OCI-M2 (cell line): ENCODE data around the gene FXYD1.
"Not testable (repeated sequence)": the region's sequence is repeated elsewhere in the genome, so short reads cannot be mapped to it uniquely, and the experiment has no call there.

Source experiments
- DNase-seq: peaks from one replicate; lab custom pipeline; 2025; ENCODE audit not compliant: unreplicated experiment; lab: John Stamatoyannopoulos, UW

The FXYD1 gene

DNA sequence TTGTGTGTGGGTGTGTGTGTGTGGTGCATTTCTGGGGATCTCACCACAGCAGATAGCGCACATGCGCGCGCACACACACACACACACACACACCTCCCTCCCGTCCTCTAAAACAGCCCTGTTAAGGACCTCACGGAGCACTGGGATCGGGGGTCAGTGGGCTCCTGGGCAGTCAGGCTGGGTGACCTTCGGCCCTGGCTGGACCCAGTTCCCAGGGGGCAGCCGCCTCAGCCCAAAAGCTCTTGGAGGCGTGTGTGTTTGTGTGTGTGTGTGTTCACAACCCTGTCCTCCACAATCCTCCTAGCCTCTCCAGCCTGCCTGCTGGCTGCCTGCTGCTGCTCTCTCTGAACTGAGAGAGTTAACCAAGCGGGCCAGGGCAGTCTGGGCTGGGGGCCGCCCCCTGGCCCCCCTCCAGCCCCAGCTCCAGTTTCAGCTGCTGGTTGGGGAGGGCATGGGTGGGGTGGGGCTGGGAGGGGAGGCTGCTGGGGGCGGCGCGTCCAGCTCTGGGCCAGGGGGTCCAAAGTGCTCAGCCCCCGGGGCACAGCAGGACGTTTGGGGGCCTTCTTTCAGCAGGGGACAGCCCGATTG lies at the start of gene FXYD1:
Gene FXYD1 (plus strand): TSS at position 520 of the 588 bp plus-strand sequence. CDS start 1,256 bp downstream, outside the sequence.
- DNase-seq, result no peak

DNA sequence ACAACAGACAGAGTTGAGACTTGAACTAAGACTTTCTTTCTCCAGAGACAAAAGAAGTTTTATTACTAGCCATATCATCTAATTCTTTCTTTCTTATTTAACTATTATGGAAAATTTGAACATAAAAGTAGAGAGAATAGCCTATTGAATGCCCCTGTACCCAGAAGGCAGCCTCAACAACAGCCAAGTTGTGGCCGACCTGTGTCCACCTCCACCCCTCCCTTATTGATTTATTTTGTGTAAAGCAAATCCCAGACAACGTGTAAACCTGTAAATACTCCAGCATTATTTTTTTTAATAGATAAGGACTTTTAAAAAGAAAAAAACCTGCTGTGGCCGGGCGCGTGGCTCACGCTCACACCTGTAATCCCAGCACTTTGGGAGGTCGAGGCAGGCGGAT lies 49.1 kb upstream of the FXYD1 start:
- DNase-seq, result no peak

DNA sequence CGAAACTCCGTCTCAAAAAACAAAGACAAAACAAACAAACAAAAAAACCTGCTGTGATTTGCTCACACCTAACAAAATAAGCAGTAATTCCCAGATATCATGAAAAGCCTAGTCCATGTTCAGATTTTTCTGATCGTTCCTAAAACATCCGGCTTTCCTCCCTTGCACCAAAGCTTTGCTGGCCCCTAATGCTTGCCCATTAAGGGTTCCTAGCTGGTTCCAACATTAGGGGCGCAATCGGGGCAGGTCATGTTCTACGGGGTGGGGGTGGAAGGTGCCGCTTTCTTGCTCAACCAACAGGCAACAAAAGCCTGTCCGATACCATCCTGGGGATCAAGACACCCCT lies 48.5 kb upstream of the FXYD1 start:
- DNase-seq, result no peak

DNA sequence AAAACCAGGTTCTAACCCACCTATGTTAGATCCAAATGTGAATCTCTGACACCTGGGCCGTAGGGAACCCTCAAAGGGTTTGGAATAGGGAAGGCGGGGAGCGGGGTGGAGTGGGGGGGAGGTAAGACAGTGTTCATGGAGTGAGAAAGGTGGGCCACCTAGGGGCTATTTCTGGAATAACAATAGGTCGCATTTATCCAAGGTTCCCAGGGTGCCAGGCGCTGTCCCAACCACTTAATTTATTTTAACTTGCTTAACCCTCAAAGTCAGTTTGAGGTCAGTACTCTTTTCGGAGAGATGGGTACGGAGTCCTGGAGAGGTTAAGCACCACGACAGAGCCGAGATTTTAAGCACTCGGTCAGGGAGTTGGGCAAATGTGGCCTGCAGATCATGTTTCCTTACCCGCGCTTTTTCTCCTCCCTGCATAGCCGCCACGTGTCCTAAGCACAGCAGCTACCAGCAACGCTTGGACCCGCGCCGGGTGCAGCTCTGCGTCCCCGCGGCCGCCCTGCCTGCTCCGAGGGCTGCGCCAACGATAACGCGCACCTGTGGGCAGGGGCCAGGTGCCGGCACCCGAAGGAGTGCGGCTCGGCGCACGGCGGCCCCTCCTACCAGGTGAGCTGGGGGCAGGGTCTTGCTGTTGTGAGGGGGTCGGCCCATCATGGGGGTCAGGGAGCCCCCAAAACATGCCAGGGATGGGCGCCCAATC lies 48.0 kb upstream of the FXYD1 start:
- no peak for DNase-seq

DNA sequence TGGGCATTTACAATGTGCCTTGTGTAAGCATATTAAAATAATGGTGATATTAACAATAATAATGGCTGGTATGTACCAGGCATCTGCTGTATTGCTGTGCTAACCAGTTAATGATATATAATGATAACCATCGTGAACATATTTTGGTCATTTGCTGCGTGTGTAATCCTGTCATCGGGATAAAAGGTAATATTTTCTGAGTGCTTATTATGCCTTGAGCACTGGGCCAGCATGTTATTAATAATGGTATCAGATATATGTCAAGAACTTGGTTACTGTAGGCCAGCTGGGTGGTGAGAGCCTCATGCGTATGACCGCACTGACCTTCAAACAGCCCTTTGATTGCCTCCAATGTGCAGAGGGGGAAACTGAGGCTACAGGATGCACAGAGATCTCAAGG lies 45.2 kb upstream of the FXYD1 start:
- no peak for DNase-seq

DNA sequence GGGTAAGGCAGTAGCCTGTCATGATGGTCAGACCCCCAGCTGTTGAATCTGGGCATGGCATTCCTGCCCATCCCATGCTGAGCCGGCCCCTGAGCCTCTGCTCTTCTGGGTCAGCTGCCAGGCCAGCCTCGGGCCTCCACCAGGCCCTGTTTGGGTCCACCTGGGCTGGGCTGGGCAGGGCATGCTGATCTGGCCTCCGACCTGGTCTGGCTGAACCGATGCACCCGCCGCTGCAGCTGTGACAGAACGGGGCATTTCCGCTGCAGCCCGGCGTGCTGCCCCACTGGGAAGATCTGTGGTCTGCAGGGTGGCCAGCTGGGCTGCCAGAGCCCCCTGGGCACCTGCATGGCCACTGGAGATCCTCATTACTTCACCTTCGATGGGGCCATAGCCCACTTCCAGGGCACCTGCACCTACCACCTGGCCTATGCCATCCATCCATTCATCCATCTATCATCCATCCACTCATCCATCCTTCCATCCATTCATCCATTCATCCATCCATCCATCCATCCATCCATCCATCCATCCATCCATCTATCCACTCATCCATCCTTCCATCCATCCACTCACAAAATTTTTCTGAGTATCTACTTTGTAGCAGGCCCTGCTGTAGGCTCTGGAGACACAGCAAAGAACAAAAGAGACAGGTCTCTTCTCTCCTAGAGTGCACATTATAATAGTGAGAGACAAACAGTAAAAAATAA lies 44.5 kb upstream of the FXYD1 start:
- DNase-seq, result no peak

DNA sequence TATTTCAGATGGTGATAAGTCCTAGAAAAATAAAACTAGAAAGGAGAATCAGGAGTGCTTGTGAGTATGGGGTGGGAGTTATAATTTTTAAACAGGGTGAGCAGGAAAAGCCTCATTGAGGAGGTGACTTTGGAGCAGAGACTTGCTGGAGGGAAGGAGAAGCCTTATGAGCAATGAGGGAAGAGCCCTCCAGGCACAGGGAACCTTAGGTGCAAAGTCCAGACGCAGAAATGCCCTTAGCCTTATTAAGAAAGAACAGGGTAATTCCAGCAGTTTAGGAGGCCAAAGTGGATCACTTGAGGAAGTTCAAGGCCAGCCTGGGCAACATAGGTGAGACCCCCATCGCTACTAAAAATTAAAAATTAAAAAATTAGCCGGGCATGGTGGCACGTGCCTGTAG lies 44.0 kb upstream of the FXYD1 start:
- DNase-seq, result no peak

DNA sequence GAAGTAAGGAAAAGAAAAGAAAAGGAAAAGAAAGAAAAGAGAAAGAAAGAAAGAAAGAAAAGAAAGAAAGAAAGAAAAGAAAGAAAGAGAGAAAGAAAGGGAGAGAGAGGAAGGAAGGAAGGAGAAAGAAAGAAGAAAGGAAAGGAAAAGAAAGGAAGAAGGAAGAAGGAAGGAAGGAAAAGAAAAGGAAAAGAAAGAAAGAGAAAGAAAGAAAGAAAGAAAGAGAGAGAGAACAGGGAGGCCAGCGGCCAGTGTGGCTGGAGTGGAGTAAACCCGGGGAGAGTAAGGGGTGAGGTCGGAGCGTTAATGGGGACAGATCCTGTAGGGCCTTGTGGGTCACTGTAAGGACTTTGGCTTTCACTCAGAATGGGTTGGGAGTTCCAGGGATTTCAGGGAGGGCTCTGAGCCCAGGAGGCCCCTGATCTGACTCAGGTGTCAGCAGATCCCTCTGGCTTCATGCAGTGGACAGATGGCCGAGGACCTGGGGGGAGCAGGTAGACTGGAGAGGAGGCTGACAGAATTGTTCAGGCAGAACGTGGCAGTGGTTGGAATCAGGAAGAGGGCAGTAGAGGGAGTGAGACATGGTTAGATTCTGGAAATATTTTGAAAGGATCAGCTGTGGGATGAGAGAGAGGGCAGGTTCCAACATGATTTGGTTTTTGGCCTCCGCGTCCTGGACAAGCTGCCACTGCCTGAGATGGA lies 42.8 kb upstream of the FXYD1 start:
- no peak for DNase-seq

DNA sequence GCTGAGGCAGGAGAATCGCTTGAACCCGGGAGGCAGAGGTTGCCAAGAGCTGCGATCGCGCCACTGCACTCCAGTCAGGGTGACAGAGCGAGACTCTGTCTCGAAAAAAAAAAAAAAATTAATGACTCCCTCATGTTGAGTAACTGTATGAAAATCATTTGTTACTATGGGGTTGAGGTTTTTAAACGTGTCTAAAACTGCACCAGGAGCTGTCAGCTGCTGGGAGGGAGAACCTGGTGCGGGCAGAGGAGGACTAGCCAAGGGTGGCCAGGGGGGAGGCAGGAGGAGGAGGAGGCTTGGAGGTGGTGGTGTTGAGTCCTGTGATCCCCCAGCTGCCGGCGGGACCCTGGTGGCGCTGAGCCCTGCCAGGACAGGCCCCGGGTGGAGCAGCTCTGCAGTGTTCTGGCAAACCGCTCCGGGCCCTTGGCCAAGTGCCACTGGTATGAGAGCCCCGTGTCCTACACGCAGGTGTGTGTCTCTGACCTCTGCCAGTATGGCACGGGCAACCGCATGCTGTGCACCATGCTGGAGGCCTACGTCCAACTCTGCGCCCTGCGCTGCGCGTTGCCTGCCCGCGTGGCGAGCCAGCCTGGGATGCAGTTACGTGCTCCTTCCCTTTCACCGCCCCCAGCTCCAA lies 40.1 kb upstream of the FXYD1 start:
- DNase-seq, result no peak

DNA sequence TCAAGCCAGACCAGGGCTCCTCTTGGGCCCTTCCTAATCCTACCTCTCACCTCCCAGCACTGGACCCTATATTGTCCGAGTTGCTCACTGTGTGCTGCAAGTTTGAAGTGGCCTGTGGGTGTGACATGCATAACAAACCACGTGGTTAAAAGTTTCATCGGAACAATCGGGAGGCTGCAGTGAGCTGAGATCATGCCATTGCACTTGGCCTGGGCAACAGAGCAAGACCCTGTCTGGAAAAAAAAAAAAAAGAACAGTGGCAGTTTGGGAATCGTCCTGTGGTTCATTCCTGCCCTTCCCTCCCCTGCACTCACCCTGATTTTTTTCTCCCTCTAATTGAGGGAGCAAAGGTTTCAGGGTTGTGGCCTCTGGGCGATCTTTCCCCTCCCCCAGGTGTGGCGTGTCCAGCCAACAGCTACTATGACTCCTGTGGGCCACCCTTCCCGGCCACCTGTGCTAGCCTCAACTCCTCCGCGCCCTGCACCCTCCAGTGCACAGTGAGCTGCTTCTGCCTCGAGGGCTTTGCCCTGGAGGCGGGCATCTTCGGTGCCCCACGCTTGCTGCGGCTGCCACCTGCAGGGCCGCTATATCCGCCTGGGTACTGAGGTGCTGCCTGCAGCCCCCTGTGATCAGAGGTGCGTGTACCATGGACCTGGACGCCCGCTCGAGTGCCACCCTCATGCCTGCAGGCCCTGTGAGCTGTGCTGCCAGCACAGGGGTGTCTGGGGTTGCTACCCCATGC lies 39.3 kb upstream of the FXYD1 start:
- DNase-seq, result no peak

DNA sequence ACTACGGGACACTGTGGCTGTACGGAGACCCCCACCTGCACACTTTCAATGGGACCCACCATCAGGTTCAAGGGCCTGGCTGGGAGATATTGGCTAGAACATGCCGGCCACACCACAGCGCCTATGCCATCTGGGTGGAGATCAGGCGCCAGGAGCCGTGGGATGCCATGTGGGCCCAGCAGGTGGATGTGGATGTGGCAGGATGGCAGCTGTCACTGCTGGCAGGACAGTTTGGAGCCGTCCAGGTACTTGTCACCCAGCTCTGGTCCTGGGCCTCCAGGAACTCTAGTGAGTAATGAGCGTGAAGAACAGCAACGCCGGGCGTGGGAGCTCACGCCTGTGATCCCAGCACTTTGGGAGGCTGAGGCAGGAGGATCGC lies 38.7 kb upstream of the FXYD1 start:
- DNase-seq, result no peak

DNA sequence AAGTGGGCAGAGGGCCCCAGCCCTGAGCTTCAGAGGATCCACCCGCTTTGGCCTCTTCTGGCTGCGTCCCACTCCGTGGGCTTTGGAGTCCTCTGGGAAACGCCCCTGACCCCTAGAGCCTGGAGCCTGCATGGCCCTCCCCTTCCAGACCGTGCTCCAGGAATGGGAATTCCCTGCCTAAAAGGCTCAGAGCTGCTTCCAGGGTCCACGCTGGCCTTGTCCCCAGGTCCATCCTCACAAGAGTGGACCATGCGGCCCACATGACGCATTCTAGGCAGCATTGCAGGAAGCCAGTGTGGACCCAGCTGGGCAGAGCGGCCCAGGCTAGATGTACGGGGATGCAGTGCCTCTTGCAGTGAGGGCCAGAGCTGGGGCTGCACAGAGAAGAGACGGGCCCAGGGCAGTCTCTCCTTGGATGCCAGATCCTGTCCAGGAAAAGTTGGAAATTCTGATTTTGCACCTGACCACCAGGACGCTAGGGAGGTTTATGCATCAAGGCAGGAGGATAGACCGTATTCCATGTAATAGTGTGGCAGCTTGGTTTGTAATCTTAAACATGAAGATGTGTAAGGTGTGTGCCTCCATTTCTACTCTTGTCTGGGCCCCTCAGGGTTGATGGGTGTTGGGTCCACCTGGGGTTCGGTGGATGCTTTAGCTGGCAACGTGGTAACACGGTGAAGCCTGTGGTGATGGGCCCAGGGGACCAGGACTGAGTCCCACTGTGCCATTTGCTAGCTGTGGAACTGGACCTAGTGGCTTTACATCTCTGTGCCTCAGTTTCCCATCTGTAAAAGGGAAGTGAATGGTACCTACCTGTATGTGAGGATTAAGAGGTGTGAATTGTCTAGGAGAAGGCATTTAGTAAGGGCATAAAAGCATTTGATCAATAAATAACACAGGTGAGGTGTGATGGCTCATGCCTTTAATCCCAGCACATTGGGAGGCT lies 37.8 kb upstream of the FXYD1 start:
- no peak for DNase-seq

DNA sequence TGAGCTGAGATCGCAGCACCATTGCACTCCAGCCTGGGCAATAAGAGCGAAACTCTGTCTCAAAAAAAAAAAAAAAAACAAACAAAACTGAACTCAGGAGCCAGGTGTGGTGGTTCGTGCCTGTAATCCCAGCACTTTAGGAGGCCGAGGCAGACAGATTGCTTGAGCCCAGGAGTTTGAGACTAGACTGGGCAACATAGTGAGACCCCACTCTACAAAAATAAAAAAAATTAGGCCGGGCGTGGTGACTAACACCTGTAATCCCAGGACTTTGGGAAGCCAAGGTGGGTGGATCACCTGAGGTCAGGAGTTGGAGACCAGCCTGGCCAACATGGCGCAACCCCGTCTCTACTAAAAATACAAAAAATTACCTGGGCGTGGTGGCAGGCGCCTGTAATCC lies 36.7 kb upstream of the FXYD1 start:
- DNase-seq, result not testable (repeated sequence)

DNA sequence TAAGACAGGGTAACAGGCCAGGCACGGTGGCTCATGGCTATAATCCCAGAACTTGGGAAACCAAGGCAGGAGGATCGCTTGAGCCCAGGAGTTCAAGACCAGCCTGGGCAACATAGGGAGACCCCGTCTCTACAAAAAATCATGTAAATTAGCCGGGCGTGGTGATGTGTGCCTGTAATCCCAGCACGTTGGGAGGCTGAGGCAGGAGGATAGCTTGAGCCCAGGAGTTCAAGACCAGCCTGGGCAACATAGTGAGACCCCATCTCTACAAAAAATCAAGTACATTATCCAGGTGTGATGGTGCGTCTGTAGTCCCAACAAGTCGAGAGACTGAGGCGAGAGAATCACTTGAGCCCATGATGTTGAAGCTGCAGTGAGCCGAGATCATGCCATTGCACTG lies 35.0 kb upstream of the FXYD1 start:
- not testable (repeated sequence) for DNase-seq

DNA sequence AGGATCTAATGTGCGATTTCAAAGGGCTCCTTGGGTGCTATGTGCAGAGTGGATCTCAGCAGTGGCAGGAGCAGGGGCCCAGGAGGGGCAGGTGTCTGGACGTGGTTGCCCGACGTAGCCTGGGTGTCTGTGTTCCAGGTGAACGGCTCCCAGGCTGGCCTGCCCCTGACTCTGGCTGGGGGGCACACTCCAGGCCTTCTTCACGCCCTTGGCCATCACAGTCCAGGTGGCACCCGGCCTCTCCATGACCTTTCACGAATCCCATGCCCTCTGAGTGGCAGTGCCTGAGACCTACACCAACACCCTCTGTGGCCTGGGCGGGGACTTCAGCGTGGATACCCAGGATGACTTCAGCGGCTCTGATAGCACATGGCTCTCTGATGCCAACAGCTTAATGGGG lies 34.3 kb upstream of the FXYD1 start:
- DNase-seq, result no peak

DNA sequence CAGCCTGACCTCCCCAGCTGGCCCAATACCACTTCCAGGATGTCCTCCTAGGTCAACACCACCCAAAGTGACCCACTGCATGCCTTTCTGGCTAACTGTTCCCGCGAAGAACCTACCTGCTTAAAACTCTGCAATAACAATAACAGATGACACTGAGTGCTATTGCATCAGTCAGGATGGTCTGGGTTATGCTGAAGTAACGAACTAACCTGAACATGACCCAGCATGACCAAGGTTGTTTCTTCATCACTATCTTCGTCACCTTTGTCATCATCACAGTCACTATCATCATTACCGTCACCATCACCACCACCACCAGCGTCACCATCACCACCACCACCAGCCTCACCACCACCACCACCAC lies 33.6 kb upstream of the FXYD1 start:
- no peak for DNase-seq

DNA sequence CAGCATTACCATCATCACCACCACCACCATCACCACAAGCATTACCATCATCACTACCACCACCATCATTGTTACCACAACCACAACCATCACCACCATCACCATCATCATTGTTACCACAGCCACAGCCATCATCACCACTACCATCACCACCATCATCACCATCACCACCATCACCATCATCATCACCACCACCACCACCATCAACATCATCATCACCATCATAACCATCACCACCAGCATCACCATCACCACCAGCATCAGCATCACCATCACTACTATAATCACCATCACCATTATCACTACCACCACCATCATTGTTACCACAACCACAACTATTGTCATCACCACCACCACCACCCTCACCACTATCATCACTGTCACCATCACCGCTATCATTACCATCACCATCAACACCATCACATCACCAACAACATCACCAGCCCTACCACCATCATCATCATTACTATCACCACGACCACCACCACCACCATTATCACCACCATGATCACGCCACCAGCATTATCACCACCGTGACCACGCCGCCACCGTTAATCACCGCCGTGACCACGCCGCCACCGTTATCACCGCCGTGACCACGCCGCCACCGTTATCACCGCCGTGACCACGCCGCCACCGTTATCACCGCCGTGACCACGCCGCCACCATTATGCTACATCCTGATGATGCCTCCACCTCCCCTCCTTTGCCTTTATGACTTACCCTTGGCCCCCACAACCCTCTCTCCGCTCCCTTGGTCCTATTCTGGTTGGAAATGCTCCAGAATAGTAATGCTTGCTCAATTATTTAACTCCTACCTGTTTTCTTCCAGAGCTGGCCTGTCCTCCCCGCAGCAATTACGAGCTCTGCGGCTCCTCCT lies 33.0 kb upstream of the FXYD1 start:
- DNase-seq, result no peak

DNA sequence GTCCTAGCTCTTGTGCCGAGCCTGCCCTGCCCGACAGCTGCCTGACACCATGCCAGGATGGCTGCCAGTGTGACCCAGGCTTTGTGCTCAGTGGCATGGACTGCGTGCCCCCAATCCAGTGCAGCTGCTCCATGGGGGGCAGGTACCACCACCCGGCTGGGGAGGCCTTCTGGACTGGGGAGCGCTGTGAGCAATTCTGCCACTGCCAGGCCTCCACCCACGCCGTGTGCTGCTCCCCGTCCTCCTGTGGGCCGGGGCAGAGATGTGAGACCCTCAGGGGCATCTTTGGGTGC lies 32.4 kb upstream of the FXYD1 start:
- DNase-seq, result no peak
